GM08714 (cell line): ENCODE measurements around the gene SMIM29.

Experiments
- H3K4me3 ChIP-seq: fragments of 200-500 bp; sonication (Bioruptor generic); 2 replicates; pipeline ENCODE4 v1.5.1; 2014; ENCODE audit warnings: mild to moderate bottlenecking, low read length, inconsistent platforms
- ZNF274 ChIP-seq: IDR thresholded peaks from 2 replicates; pipeline ENCODE4 v1.6.1; 2012; ENCODE audit warnings: mild to moderate bottlenecking, low read depth, low read length

The SMIM29 gene

DNA sequence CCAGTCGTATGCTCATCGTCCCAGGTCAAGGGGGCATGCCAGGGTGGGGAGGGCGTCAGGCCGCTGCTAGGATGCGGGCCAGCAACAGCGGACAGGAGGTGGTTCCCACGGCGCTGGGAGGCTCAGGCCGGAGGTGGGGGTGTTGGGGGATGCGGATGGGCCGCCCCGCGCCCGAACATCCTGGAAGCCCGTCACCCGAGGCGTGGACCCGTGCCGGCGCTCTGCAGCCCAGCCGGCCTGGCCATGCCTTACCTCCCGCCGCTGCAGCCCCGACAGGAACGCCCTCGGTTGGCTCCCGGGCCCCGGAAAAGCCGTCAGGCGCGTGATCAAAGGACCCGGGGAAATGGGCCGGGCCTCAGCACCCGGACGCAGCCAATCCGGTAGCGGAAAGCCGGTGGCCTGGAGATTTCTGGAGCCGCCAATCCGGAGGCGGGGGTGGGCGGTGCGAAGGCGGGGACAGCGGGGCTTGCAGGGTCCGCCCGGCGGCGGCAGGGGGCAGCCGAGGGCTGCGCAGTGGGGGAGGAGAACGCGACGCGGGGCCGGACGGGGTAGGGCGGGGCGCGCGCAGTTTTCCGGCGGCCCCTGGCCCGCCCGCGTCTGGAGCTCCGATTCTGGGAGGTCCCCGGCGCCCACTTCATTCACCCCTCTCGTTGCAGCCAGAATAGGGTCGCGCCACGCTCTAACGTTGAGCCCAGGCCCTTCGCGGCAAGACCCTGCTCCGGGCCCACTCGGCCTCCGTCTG, at the start of gene SMIM29:
SMIM29 (minus strand) TSS at position 280 of the 742 bp plus-strand sequence. CDS start 1,215 bp downstream, outside the sequence.
- peak within 1 kb of the TSS; percentile 74 for H3K4me3 ChIP-seq
- TF ChIP-seq ZNF274 = no peak

DNA sequence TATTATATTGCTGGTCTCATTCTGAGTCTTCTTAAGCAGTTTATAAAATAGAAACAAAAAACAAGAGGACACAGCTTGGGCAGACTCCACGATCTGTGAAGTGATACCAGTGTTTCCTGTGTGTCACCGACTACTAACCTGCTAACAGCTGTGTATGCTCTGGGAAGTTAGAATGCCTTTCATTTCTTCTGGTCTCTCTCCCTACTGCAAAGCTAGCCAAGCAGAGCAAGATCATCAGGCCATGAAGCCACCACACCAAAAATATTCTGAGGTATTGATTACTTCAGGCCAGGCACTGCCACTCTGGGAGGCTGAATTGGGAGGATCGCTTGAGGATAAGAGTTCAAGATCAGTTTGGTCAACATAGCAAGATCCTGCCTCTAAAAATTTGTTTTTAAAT, 46.9 kb upstream of the SMIM29 start:
- H3K4me3 ChIP-seq = no peak overlapping the region; the same call in 1 of the 2 replicates
- no peak for TF ChIP-seq ZNF274

DNA sequence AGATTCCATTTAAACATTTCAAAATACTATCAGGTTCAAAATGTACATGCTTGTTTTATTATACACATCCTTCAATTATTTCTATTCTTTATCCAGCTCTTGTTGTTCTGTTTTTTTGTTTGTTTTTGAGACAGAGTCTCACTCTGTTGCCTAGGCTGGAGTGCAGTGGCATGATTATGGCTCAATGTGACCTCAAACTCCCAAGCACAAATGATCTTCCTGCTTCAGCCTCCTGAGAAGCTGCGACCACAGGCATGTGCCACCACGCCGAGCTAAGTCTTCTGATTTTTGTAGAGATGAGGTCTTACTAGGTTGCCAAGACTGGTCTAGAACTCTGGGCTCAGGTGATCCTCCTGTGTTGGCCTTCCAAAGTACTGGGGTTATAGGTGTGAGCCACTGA, 44.1 kb upstream of the SMIM29 start:
- H3K4me3 ChIP-seq = no peak overlapping the region
- TF ChIP-seq ZNF274 = no peak

DNA sequence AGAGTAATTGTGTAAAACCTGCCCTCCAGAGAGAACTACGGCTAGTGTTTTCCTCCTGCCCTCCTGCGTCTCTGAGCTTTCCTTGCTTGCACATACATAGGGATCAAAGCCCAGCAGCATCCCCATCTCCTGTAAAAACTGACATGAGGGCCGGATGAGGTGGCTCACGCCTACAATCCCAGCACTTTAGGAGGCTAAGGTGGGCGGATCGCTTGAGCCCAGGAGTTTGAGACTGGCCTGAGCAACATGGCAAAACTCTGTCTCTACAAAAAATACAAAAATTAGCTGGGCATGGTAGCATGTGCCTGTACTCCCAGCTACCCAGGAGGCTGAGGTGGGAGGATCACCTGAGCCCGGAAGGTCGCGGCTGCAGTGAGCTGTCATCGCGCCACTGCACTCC, 40.3 kb upstream of the SMIM29 start:
- no peak overlapping the region; the same call in 1 of the 2 replicates for H3K4me3 ChIP-seq
- TF ChIP-seq ZNF274 = no peak

DNA sequence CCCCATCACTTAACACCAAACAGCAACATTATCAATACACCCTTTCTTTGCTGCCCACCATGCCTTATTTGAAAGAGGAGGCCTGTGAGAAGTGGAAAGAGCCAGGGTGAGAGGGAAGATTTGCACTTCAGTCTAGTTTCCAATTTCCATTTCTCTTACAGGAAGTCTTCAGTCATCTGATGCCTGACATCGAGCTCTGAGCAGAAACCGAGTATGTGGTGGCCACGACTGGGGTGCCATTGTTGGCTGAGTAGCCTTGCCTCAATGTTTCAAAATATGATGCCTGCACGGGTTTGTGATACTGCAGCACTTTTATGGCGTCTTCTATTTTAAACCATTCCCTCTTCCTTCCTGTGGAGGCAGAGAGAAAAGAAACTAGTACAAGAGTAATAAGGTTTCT, 39.8 kb upstream of the SMIM29 start:
- peak overlapping the region; percentile 21; the same call in 1 of the 2 replicates for H3K4me3 ChIP-seq
- TF ChIP-seq ZNF274 = no peak

DNA sequence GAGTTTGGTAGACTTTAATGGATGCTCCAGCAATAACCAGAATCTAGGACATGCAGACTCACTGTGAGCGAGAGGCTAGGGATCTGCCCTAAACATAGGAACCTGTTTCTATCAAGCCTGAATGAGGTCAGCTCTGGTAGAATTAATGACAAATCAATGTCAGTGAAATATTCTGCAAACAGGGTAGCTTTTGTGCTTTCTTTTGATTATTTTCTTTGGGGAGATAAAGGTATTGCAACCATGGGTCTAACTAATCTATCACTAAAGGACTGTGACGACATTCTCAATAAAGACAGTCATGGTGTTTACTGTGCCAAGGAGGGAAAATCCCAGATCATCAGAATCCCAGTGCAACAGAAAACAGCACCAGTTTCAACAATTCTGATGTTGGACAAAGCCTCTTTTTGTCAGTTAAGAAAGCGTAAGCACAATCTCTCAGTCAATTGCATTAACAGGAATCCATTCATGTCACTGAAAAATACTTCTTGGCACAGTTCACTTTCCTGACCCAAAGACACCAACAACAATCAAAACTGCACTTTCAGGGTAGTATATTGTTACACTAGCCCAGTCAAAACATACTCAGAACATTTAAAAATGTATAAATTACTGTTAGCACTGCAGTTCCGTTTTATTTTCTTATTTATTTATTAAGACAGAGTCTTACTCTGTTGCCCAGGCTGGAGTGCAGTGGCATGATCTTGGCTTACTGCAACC, 36.8 kb upstream of the SMIM29 start:
- H3K4me3 ChIP-seq = no peak overlapping the region
- TF ChIP-seq ZNF274 = no peak

DNA sequence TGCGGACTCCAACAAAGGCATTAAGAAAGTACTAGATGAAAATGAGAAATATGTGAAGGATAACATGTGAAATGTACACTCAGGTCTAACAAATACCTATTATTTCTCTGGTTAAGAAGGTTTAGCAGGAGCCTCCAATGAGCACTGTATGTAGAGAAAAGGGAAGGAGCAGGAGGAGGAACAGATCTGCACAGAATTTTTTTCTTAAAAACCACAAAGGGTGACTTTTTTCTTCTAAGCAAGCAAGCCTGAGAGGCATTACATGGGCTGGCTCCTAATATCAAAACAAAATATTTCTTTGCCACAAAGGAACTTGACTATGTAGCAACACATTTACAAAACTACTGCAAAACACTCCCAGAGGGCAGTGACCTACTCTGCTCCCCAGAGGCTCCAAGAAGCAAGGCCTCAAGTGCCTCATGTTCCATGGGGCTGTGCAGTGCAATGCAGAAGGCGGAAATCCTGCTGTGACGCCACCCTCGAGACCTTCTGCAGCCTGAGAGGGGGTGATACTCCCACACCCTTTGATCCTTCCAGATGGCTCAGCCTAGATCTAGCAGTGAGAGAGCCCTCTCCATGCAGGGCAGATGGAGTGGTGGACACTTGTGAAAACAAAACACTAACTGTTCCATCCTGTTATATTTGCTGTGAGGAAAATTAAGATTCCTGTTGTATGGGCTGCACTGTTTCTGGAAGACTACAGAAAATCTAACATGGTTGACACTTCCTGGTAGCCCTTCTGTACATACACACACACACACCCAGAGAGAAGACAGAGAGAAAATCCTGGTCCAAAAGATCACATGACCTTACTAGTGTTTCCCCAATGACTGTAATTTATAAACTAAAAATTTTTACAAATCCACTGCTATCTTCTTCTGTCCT, 36.0 kb upstream of the SMIM29 start:
- no peak overlapping the region for H3K4me3 ChIP-seq
- no peak for TF ChIP-seq ZNF274

DNA sequence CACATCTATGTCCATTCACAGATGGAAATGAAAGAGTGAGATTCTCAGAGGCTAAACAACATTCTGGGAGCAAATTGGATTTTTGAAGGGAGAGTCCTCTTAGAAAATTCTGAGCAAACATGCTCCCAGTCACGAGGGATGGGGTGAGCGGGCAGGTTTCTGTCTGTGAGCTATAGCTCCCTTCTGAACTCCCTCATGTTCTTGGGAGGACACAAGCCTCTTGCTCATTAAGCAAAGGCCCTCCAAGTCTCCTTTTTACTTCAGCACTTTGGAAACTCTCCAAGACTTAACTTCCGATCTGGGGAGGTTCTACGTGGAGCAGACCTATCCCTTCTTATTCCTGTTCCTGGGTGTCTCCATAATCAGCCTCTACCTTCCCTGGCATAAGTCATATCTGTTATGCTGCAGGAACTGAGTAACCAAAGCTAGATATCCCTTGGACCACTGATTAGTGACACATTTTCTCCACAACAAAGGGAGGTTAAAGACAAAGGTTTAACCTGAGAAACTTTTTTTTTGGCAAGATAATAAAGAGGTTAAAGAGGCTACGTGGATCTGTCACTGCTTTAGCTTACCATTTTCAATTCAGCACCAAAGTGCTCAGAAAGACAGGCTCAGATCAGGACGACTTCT, 33.0 kb upstream of the SMIM29 start:
- no peak for TF ChIP-seq ZNF274
- H3K4me3 ChIP-seq = no peak overlapping the region

DNA sequence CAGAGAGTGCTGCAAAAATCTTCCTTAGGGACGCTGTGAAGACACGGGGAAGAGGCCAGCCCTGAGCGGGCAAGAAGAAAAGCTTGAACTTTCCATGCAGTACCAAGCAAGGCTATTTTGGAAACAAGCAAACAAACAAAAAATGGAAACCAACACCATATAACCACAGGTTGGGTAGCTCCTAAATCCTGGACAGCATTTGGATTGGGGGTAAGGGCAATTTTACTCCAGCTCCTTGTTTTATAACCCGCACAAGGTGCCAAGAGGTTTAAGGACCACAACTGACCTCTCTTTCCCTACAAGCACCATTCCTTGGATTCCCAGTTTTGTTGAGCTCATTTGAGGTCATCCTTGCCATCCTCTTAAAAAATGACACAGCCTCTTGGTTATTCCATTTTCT, 31.4 kb upstream of the SMIM29 start:
- no peak overlapping the region for H3K4me3 ChIP-seq
- TF ChIP-seq ZNF274 = no peak

DNA sequence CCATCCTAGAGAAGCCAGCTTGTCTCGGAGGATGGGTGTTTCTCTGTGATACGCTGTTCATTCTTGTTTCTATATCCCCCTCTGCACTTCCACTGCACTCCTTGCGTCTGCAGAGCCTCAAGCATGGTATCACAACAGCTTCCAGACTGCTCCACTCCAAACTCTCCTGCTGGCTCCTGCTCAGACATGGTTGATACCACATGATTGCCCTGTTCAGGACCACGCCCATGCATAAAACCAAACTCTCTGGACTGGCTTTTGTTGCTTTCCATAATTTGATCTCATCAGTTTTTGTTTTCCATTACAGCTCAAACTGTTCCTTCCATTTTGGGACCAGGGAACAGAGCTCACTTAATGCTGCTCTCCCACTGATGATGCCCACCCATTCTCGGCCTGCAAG, 30.0 kb upstream of the SMIM29 start:
- H3K4me3 ChIP-seq = no peak overlapping the region
- TF ChIP-seq ZNF274 = no peak

DNA sequence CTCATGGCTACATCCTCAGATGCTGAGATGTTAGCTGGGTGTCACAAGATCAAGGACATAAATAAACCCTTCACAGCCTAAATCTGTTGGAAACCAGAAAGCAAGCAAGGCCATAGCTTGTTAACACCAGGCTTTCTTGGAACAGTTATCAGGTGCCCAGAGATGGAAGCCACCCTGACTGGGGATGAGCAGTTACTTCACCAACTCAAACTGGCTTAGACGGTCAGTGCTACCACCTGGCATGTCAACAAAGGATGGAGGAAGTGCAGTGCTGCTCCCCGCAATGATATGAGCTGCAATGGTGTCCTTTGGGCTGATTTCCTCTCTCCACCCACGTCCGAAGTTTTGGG, 28.9 kb upstream of the SMIM29 start:
- no peak for TF ChIP-seq ZNF274
- H3K4me3 ChIP-seq = no peak overlapping the region

DNA sequence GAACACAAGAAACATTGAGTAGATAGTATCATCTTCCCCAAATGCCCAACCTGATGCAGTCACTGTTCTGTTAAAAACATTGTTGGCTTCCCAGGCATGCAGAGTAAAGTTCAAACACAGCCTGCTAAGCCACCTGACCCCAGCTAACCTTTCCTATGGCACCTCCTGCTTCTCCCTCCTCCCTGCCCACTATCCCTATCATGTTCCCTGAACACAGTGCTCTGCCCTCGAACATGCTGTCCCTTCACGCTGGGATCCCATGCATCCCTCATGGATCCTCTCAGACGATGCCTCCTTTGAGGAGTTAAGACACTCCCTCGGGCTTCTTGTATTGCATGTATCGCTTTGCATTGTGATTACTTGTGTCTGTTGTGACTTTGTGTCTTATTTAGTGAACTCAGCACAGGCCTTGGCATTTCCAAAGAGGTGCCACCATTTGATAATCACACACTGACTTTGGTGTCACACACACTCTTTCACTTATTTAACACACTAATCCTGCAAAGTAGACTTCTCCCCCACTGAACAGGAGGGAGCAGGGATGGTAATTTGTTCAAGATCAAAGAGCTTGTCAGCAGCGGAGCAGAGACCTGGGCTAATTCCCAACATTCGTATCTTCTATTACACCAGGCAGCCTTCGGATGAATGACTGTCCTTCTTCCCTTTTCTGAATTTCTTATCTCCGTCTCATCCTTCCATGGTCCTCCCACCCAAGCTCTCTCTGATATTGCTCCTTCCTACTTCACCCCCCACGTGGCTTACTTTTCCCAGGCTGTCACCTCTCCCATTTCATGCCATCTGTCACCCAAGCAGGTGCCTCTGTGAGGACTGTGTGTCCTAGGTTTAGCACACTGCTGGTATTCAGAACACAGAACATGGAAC, 28.3 kb upstream of the SMIM29 start:
- H3K4me3 ChIP-seq = no peak overlapping the region
- no peak for TF ChIP-seq ZNF274

DNA sequence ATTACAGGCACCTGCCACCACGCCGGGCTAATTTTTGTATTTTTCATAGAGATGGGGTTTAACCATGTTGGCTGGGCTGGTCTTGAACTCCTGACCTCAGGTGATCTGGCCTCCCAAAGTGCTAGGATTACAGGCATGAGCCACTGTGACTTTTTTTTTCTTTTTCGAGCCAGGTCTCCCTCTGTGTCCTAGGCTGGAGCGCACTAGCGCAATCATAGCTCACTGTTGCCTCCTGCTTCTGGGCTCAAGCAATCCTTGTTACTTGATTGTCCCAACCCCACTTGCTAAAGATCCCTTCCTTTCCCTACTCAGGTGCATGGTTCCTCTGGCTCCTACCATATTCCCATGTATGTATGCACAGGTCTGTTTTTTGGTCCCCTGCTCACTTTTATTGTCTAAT, 27.4 kb upstream of the SMIM29 start:
- H3K4me3 ChIP-seq = no peak overlapping the region
- TF ChIP-seq ZNF274 = no peak

DNA sequence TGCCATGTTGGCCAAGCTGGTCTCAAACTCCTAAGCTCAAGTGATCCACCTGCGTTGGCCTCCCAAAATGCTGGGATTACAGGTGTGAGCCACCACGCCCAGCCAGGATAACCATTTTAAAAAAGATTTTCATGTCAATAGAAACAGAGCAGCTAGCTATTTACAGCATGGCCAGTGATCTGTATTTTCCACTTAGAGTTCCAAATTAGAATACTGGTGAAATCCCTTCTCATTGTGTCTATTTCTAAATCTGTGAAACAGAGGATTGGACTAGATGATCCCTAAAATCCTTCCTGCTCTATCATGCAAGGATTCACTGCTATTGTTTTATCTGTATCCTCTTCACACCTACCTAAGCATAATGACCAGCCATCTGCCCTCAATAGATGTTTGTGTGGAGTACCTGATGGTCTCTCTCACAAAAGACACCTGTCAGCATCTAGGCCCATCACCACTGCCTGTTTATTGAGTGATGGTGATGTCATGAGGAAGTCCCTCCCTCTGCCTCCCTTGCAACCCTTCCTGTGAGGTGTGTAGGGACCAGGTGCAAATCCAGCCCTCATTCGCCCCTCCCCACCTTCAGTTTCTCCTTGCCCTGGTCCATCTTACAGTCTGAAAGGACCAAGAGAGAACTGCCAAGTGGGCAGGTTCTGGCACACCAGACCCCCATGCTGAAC, 26.5 kb upstream of the SMIM29 start:
- no peak overlapping the region for H3K4me3 ChIP-seq
- no peak for TF ChIP-seq ZNF274
